ENCODE data around the gene FBRSL1. TPM values are rescaled to one million over a fixed set of nuclear protein-coding genes. Genes with fewer than 3 reads are reported as not detected.

Gene FBRSL1
- total RNA-seq, 1 donor: 3.9 TPM

DNA sequence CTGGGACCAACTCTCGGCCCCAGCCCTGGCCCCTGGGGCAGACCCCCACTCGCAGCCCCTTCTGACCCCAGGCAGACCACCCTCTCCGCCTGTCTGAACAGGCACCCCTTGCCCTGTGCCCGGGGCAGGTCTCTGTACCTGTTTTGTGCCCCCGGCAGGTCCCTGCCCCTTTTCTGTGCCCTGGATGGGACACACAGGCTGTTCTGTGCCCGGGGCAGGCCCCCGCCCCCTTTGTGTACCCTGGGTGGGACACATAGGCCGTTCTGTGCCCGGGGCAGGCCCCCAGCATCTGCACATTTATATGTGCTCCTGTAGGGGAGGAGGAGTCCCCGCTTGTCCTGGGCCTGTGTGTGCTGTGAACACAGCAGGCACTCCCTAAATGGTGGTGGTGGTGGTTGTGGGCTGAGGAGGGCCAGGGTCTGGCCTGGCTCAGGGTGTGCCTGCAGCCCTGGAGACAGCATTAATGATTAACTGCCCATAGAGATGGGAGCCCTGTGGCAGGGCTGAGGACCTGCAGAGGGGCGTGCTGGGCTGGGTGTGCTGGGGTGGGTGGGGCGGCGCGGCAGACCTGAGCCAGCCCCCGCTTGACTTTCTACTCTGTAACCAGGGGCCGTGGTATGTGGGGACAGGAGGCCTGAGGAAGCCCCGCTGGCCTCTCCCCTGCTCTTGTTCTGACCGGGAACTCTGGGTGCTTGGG, 3.7 kb downstream of the FBRSL1 start:
- no peak for DNase-seq (ENCODE audit: low read depth)
- H3K4me3 ChIP-seq (ENCODE audit: low read depth, low read length): no peak overlapping the region
- TF ChIP-seq, protein P1, sequence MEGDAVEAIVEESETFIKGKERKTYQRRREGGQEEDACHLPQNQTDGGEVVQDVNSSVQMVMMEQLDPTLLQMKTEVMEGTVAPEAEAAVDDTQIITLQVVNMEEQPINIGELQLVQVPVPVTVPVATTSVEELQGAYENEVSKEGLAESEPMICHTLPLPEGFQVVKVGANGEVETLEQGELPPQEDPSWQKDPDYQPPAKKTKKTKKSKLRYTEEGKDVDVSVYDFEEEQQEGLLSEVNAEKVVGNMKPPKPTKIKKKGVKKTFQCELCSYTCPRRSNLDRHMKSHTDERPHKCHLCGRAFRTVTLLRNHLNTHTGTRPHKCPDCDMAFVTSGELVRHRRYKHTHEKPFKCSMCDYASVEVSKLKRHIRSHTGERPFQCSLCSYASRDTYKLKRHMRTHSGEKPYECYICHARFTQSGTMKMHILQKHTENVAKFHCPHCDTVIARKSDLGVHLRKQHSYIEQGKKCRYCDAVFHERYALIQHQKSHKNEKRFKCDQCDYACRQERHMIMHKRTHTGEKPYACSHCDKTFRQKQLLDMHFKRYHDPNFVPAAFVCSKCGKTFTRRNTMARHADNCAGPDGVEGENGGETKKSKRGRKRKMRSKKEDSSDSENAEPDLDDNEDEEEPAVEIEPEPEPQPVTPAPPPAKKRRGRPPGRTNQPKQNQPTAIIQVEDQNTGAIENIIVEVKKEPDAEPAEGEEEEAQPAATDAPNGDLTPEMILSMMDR (IDR thresholded peaks at IDR 0.05; ENCODE audit: insufficient read depth, low read depth, low read length): no peak

DNA sequence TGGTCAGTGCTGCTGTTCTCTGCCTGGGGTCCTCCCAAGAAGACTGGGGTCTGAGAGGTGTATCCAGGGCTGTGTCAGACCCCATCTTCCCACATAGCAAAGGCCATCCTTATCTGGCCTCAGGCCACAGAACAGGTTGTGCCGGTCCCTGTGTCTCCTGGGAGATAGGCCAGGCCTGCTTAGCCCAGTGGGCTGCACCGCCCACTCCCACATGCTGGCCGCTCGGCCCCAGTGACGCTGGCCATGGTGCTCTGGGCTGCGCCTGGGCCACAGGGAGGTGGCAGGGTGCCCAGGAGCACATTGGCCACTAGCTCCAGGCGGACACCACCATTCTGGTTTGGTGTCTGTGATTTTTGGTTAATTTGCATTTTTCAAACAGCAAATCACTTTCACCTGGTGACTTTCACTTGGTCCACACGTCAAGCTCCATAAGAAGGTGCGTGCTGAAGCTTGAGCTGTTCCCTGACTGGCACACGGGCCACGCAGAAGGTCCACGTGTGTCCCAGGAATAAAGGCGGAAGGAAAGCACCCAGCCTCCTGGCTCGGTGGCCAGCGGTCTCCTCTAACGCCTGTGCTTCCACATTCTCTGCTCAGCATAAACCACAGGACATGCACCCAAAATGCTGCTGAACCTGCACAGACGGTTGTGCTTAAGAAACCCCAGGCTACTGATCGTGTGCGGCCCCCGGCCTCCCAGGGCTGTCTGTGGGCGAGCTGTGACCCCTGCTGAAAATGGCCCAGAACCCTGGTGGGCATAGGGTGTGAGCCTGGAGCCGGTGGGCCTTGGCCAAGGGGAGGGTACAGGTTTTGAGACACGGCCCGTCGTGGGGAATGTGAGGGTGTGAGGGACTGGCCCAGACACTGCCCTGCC, 4.6 kb downstream of the FBRSL1 start:
- DNase-seq (ENCODE audit: low read depth): no peak
- H3K4me3 ChIP-seq (ENCODE audit: low read depth, low read length): no peak overlapping the region
- TF ChIP-seq, protein P1 (IDR thresholded peaks at IDR 0.05; ENCODE audit: insufficient read depth, low read depth, low read length): no peak

DNA sequence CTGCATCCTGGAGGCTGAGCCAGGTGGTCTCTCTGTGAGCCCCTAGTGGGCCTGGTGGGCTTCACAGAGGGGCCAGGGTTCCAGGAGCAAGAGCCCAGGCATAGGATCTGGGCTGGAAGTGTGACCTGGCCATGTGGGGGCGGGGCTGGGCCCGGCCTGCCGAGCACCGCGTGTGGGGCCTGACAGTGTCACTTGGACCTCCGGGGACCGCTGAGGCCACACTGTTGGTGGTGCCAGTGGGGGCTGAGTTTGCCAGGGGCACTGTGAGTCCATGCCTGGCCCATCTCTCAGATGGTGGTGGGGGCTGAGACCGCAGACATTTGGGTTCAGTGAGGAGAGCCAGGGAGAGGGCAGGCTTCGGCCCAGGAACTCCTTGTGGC, 5.2 kb downstream of the FBRSL1 start:
- no peak overlapping the region for H3K4me3 ChIP-seq (ENCODE audit: low read depth, low read length)
- TF ChIP-seq, protein P1 (IDR thresholded peaks at IDR 0.05; ENCODE audit: insufficient read depth, low read depth, low read length): no peak
- DNase-seq (ENCODE audit: low read depth): no peak

DNA sequence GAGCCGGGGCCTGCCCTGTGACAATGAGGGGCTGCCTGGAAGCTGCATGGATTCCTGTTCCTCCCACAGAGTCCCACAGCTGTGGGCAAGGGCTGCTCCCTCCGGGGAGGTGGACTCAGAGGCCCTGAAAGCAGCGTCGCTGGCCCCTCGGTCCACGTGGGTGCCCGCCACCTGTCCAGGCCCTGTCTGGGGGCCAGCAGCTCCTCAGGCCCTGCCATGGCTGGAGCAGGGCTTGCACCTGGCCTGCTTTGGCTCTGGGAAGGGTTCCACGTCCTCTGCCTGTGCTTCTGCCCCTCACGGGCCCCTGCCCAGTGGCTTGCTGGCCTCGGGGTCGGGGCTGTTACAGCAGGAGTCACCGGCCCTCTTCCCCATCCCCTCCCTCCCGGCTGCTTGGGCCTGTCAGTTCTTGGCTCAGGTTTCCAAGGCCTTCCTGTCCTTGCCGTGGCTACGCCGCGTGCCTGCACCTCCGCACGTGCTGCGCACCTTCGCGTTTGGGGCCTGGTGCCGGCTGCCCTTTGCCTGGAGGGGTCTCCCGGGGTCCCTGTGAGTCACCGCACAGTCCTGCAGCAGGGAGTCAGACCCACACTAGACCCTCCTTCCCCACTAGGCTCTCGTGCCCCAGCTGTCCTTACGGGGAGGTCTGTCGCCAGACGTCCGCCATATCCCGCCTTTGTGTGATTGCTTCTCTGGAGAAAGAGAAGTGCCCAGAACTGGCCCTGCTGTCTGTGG, 5.8 kb downstream of the FBRSL1 start:
- H3K4me3 ChIP-seq (ENCODE audit: low read depth, low read length): no peak overlapping the region
- DNase-seq (ENCODE audit: low read depth): no peak
- TF ChIP-seq, protein P1 (IDR thresholded peaks at IDR 0.05; ENCODE audit: insufficient read depth, low read depth, low read length): no peak

DNA sequence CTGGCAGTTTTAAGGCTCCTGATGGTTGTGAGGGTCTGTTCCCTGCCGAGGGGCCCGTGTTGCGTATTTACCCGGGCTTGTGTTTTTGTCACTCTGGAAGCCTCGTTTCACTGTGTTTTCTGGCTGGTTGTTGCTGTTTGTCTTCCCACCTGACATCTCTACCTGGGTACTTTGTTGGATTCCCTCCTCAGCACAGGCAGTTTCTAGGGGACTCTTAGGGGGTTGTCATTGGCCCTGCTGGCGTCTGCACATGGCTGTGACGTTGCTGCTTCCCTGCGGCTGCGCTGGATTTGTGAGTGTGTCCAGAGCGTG, 6.4 kb downstream of the FBRSL1 start:
- TF ChIP-seq, protein P1 (IDR thresholded peaks at IDR 0.05; ENCODE audit: insufficient read depth, low read depth, low read length): no peak
- no peak for DNase-seq (ENCODE audit: low read depth)
- no peak overlapping the region for H3K4me3 ChIP-seq (ENCODE audit: low read depth, low read length)

DNA sequence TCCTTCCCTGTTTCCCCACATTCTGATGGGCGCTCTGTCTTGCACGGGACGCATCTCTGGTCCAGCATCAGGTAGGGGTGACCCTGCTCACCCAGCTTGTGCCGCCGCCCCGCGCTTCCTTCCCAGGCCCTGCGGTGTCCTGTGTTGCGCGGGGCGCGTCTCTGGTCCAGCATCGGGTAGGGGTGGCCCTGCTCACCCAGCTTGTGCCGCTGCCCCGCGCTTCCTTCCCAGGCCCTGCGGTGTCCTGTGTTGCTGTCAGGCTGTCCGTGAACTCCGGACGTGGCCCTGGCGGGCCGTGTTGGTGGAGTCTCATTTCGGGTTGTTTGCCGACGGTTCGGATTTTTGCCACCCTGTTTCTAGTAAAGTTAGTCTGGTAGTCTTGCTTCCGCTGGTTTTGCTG, 6.8 kb downstream of the FBRSL1 start:
- DNase-seq (ENCODE audit: low read depth): no peak
- TF ChIP-seq, protein P1 (IDR thresholded peaks at IDR 0.05; ENCODE audit: insufficient read depth, low read depth, low read length): no peak
- no peak overlapping the region for H3K4me3 ChIP-seq (ENCODE audit: low read depth, low read length)

Data from fibroblast of villous mesenchyme (primary cell).